GM10847 (cell line): ENCODE results near the gene RBM20.

ENCODE experiments used
- POLR2A ChIP-seq: IDR thresholded peaks from 2 replicates; pipeline ENCODE4 v1.6.1; 2011; ENCODE audit not compliant: insufficient read length; ENCODE audit errors: extremely low read depth

The RBM20 gene

DNA sequence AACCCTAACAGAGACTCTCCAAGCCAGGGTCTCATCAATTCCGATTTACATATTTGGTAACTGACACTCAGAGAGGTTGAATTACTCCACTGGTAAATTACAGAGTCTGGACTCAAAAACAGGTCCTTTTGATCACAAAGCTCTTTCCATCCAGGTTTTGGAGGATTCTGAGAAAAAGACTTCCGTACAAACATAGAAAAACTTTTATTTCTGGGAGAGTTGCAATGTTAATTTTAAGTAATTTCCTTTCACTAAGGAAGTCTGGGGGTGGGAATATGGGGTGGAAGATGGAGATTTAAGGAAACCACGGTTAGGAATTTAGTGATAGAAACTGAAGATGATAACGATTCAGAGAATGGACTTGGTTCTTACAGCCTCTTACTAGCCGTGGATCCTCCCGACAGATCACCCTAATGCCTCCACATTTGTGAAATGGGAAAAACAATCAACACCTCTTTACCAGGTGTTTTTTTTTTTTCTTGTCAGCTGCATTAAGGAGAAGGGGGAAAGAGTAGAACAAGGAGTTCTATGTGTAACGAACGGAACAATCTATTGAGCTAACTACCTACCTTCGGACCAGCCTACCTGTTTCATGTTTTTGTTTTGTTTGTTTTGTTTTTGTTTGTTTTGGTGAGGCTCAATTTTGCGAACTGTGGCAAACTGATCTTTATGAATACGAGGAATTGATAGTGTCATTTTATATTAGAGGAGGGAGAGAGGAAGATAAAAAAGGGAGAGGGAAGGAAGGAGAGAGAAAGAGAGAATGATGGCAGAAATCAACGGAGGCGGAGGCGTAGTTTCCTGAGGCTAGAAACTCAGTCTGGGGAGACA is 1.7 kb upstream of the RBM20 start:
- no peak for TF ChIP-seq POLR2A

DNA sequence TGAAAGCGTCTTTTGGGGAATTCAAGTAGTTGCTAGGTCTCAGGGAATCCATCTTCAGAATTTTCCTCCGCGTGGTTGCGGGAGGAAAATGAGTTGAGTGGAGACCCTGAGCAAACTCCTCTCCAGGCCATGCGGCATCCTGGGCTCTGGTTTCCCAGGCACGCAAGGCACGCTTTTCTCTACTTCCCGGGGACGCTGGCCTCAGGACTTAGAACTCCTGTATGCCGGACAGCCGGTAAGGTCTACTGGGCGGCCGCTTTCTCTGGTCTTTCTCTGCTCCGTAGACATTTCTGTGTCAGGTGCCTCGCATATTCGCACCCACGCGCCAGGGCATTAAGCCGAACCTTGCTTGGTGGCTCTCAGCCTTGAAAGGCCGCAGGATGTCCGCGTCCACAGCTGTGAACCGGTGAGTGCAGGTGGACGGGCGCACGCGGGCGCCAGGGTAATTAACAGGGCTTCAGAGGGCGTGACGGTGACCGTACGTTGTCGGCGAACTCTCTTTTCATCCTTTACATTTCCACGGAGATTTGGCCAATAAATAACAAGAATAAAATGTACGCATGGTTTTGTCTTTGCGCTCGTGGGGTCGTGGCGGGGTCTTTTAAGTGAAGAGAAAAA is 992 bp upstream of the RBM20 start:
- TF ChIP-seq POLR2A: no peak

DNA sequence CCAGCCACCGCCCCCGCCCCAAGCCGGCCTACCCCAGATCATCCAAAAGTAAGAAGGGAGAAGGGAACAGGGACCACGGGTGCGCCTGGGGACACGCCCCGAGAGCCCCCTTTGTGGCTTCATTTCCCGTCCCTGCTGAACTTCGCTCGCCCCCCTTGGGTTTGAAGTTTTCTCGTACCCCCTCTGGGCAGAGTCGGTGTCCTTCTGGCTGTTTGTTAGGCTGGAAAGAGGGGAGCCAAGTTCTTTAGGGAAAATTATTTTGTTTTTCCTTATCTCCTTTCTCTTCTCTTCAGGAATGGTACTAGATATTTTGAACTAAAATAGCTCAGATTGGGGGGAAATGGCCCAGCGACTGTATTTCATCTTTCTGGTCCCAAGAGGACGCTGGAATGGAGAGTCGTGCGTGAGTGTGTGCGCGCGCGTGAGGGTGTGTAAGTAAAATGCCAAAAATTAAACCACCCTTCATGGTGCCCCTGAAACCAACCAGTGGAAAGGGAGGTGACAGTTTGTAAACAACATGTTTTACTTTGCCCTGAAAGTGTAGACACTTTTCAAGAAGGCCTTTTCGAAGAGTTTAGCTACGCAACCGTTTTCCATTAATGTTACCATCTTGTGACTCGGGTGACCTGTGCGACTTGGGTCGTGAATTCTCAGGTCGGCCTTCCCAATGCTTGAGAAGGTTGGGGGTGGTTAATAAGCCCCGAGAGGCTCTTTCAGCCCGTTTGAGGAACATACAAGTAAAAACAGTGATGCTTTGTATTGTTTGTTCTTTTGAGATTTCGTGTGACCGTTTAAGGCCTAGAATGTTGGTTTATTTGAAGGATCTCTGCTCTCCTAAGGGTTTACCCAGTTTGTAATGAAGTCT is 694 bp downstream of the RBM20 start:
- TF ChIP-seq POLR2A: no peak

- no peak for TF ChIP-seq POLR2A
These were observed 2.4 kb downstream of the RBM20 start for GRCh38 chr10:110646417-110647135.

GRCh38 chr10:110647136-110647430 is 2.9 kb downstream of the RBM20 start:
- no peak for TF ChIP-seq POLR2A

DNA sequence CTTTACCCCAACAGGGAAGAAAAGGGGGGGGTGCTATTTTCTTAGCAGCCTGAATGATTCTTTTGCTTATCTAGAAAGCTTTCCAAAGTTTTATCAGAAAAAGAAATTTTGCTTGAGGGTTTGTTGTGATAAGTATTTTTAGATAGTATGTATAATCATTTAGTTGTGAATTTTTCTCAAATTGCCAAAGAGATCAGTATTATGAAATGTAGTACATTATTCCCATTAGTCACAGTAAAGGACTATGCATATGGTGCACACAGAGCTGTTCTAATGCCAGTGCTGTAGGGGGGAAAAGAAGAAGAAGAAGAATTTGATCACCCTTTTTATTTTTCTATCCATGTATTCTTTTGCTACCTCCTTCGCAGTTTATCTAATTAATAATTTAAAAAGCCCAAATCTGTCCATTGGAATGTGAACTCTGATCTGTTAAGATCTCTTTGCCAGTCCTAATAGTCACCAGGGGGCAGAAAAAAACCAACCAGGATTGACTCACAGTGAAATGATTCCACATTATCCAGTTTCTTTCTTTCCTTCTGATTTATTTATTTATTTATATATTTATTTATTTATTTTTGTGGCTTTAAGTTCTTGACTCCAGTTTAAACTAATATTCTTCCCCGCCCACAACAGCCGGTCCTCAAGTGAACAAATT is 4.7 kb downstream of the RBM20 start:
- no peak for TF ChIP-seq POLR2A

- TF ChIP-seq POLR2A: no peak
These were observed 5.5 kb downstream of the RBM20 start for GRCh38 chr10:110649347-110650264.

GRCh38 chr10:110650265-110650668 is 6.1 kb downstream of the RBM20 start:
- TF ChIP-seq POLR2A: no peak

GRCh38 chr10:110651044-110651958 is 7.2 kb downstream of the RBM20 start:
- no peak for TF ChIP-seq POLR2A

DNA sequence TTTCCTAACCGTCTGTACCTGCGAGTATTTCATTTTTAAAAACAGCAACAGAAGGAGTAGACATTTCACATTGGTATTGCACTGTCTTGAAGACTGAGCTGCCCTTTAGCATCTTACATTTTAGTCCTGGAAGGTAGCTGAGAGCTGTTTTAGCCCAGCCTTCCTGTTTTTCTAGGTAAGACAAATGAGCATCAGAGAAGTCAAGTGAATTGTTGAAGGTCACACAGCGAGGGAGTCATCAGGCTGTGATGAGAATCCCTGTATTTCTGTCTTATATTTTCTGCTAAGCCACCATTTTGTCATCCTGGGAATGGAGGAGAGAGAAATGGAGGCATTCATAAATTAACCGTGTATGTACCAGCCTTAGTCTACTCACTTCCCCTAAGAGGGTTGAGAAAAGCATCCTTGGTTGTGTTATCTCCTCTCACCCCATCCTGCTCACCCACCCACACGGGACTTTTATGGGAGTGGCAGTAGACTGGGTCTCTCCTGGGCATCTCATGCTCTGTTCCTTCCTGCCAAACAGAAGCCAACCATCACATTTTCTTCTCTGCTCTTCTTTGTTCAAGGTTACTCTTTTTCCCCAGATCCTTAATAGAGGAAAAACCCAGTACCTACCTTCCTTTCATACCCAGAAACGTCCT is 8.5 kb downstream of the RBM20 start:
- no peak for TF ChIP-seq POLR2A

DNA sequence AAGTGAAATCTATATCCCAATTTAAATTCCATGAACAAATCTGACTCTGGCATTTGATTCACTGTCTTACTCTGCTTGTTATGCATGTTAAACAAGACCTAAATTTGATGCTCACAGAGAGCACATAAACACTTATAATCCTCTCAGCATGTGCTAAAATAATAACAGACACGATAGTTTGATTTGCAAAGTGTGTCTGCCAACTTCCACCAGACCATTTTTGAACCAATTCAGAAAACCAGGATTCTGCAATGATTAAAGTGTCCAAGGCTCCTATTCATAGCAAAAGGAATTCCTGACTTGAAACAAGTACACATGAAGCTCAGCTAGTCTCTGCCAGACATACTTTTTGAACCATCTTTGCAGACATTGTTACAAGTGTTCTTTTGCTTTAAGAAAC is 11.2 kb downstream of the RBM20 start:
- no peak for TF ChIP-seq POLR2A

- TF ChIP-seq POLR2A: no peak
These were observed 12.5 kb downstream of the RBM20 start for GRCh38 chr10:110656612-110657011.
